Smooth muscle cell (in vitro differentiated cells): Measurements from ENCODE around the gene YOD1. TPM values are rescaled to one million over a fixed set of nuclear protein-coding genes. Genes with fewer than 3 reads are reported as not detected.

ENCODE experiments used
- DNase-seq: peaks from one replicate; lab custom pipeline; 2025; ENCODE audit not compliant: unreplicated experiment; lab: John Stamatoyannopoulos, UW
- H2AFZ ChIP-seq: fragments of 200-600 bp; sonication (generic); 2 replicates; pipeline ENCODE4 v1.6.0; 2016; ENCODE audit warnings: antibody characterized with exemption, low read depth, mild to moderate bottlenecking
- H3F3A ChIP-seq: fragments of 200-600 bp; sonication (generic); 2 replicates; pipeline ENCODE4 v1.6.0; 2017; ENCODE audit warnings: antibody characterized with exemption, low read depth
- H3K27ac ChIP-seq: fragments of 200-600 bp; sonication (generic); 2 replicates; pipeline ENCODE4 v1.5.1; 2016; ENCODE audit warnings: low read depth, mild to moderate bottlenecking
- H3K27me3 ChIP-seq: fragments of 200-600 bp; sonication (generic); 2 replicates; pipeline ENCODE4 v1.6.1; 2016; ENCODE audit warnings: low read depth, mild to moderate bottlenecking
- H3K36me3 ChIP-seq: fragments of 200-600 bp; sonication (generic); 2 replicates; pipeline ENCODE4 v1.5.1; 2016; ENCODE audit warnings: low read depth
- H3K4me1 ChIP-seq: fragments of 200-600 bp; sonication (generic); 2 replicates; pipeline ENCODE4 v1.5.1; 2016; ENCODE audit warnings: low read depth
- H3K4me2 ChIP-seq: fragments of 200-600 bp; sonication (generic); 2 replicates; pipeline ENCODE4 v1.6.0; 2016; ENCODE audit warnings: mild to moderate bottlenecking
- H3K4me3 ChIP-seq: fragments of 200-600 bp; sonication (generic); 2 replicates; pipeline ENCODE4 v1.5.1; 2016; ENCODE audit warnings: mild to moderate bottlenecking
- H3K79me2 ChIP-seq: fragments of 200-600 bp; sonication (generic); 2 replicates; pipeline ENCODE4 v1.6.0; 2016; ENCODE audit warnings: low read depth, mild to moderate bottlenecking
- H3K9ac ChIP-seq: fragments of 200-600 bp; sonication (generic); 2 replicates; pipeline ENCODE4 v1.6.0; 2016; ENCODE audit warnings: low read depth
- H3K9me3 ChIP-seq: fragments of 200-600 bp; sonication (generic); replicated peaks from 2 replicates; pipeline ENCODE4 v1.5.1; 2016; ENCODE audit warnings: low read depth
- H4K20me1 ChIP-seq: fragments of 200-600 bp; sonication (generic); 2 replicates; pipeline ENCODE4 v1.6.0; 2016; ENCODE audit warnings: low read depth
- WGBS: methylation state at CpG from one replicate; pipeline ENCODE4 v1.1.7; 2016; ENCODE audit warnings: low lambda C conversion rate; 5-methylcytosine and 5-hydroxymethylcytosine counted together
- polyA plus RNA-seq: library from polyadenylated mRNA; unstranded; fragments of >200 nt; fragmentation: Nextera tagmentation; extraction: Ambion mirVana; gene quantifications from 2 replicates; pipeline ENCODE4 v1.2.1, GENCODE V29; 2016
- total RNA-seq: library from RNA; depleted of rRNA; stranded (reverse); fragments of >200 nt; gene quantifications from 2 replicates; pipeline ENCODE4 v1.2.3, GENCODE V29; 2014
- TF ChIP-seq, protein P1 (sequence below): fragments of 200-600 bp; sonication (generic); IDR thresholded peaks from 2 replicates; pipeline ENCODE4 v1.5.1; 2017; ENCODE audit warnings: borderline replicate concordance, mild to moderate bottlenecking, antibody characterized with exemption; ENCODE audit not compliant: insufficient read depth, poor library complexity, severe bottlenecking

Gene YOD1
- total and polyA plus RNA-seq, 2 experiments from 2014 or later, result 3.8 to 31.9 TPM

DNA sequence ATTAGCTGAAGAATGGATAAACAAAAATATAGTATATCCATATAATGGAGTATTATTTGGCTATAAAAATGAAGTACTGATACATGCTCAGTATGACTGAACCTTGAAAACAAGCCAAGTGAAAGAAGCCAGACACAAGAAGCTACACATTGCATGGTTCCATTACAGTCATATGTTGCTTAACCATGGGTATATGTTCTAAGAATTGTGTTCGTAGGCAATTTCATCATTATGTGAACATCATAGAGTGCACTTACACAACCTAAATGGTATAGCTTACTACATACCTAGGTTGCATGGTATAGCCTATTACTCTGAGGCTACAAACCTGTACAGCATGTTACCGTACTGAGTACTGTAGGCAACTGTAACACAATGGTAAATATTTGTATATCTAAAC, 52.2 kb downstream of the YOD1 start:
- no peak for DNase-seq
- Histone ChIP-seq H3K9ac (no peak overlapping the region), H3K4me2 (no peak overlapping the region), H3K4me1 (peaks cover 3% of the 10 kb centered on the region), H3K79me2 (no peaks in the 10 kb centered on the region), H3F3A (no peaks in the 10 kb centered on the region), H3K4me3 (no peak overlapping the region), H3K27ac (no peak overlapping the region), H3K27me3 (peaks cover 14% of the 10 kb centered on the region), H3K9me3 (no peaks in the 10 kb centered on the region), H2AFZ (no peak overlapping the region), H4K20me1 (no peaks in the 10 kb centered on the region), H3K36me3 (no peaks in the 10 kb centered on the region)
- 93% methylated on average over 2 of the region's 2 CpGs for WGBS
- TF ChIP-seq, protein P1, sequence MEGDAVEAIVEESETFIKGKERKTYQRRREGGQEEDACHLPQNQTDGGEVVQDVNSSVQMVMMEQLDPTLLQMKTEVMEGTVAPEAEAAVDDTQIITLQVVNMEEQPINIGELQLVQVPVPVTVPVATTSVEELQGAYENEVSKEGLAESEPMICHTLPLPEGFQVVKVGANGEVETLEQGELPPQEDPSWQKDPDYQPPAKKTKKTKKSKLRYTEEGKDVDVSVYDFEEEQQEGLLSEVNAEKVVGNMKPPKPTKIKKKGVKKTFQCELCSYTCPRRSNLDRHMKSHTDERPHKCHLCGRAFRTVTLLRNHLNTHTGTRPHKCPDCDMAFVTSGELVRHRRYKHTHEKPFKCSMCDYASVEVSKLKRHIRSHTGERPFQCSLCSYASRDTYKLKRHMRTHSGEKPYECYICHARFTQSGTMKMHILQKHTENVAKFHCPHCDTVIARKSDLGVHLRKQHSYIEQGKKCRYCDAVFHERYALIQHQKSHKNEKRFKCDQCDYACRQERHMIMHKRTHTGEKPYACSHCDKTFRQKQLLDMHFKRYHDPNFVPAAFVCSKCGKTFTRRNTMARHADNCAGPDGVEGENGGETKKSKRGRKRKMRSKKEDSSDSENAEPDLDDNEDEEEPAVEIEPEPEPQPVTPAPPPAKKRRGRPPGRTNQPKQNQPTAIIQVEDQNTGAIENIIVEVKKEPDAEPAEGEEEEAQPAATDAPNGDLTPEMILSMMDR, result no peak

Other genes starting within 250 kb of the YOD1 start
- not detected in 2 replicates for gene IL20, start 185.6 kb downstream of the YOD1 start, total RNA-seq
- gene IL20, start 185.6 kb downstream of the YOD1 start, polyA plus RNA-seq, result 1.6 TPM in 1 of 2 replicates, not detected in the other
- gene IL24, start 153.8 kb downstream of the YOD1 start, total RNA-seq, result 1.5 and 1.8 TPM in 2 replicates
- 1.9 and 3.1 TPM in 2 replicates for gene IL24, start 153.8 kb downstream of the YOD1 start, polyA plus RNA-seq
- not detected in 2 replicates for gene FCMR, start 129.3 kb downstream of the YOD1 start, total RNA-seq
- gene FCMR, start 129.3 kb downstream of the YOD1 start, polyA plus RNA-seq, result 1.6 and 4.0 TPM in 2 replicates
- gene PIGR, start 104.7 kb downstream of the YOD1 start, total RNA-seq, result not detected in 2 replicates
- gene PIGR, start 104.7 kb downstream of the YOD1 start, polyA plus RNA-seq, result not detected in 2 replicates
- not detected in 2 replicates for gene FCAMR, start 80.7 kb downstream of the YOD1 start, total RNA-seq
- not detected in 2 replicates for gene FCAMR, start 80.7 kb downstream of the YOD1 start, polyA plus RNA-seq
- 3.2 and 6.0 TPM in 2 replicates for gene C1orf116, start 18.5 kb downstream of the YOD1 start, total RNA-seq
- 0.14 and 2.7 TPM in 2 replicates for gene C1orf116, start 18.5 kb downstream of the YOD1 start, polyA plus RNA-seq
- 9.8 and 15.6 TPM in 2 replicates for gene PFKFB2, start 2.1 kb upstream of the YOD1 start, total RNA-seq
- gene PFKFB2, start 2.1 kb upstream of the YOD1 start, polyA plus RNA-seq, result 2.1 and 5.0 TPM in 2 replicates
- 0.99 and 1.2 TPM in 2 replicates for gene C4BPB, start 37.7 kb upstream of the YOD1 start, total RNA-seq
- gene C4BPB, start 37.7 kb upstream of the YOD1 start, polyA plus RNA-seq, result 0.60 and 1.00 TPM in 2 replicates
- gene C4BPA, start 53.0 kb upstream of the YOD1 start, total RNA-seq, result not detected in 2 replicates
- gene C4BPA, start 53.0 kb upstream of the YOD1 start, polyA plus RNA-seq, result not detected in 2 replicates